T-helper 17 cell (primary cell): ENCODE data around the gene RAB3A. TPM values are rescaled to one million over a fixed set of nuclear protein-coding genes. Genes with fewer than 3 reads are reported as not detected.
A peak's percentile ranks its signal among the peaks of the same experiment; 100 is the strongest.

Experiments used
- ATAC-seq: fragments of 150-1000 bp; cut with Tn5 transposase; 2 replicates; pipeline ENCODE4 v1.10.0; 2021; ENCODE audit warnings: mild to moderate bottlenecking, moderate library complexity
- DNase-seq, 3 donors: peaks; one replicate each; pipeline versions ENCODE4 v3.0.0 to v3.0.0-alpha.2; 2020 to 2021
- H3K9me3 ChIP-seq: one replicate; pipeline ENCODE4 v1.7.0; 2013; ENCODE audit warnings: low read length, mild to moderate bottlenecking; ENCODE audit not compliant: control insufficient read depth, poor library complexity, severe bottlenecking
- H3K27ac Mint-ChIP-seq: one replicate; pipeline ENCODE4 v1.8.0; 2022; ENCODE audit warnings: mild to moderate bottlenecking, moderate library complexity, mixed read lengths
- H3K27me3 Mint-ChIP-seq: one replicate; pipeline ENCODE4 v1.8.0; 2022; ENCODE audit warnings: mixed read lengths
- H3K36me3 Mint-ChIP-seq: one replicate; pipeline ENCODE4 v1.8.0; 2022; ENCODE audit warnings: low read depth, mixed read lengths
- H3K4me1 Mint-ChIP-seq: one replicate; pipeline ENCODE4 v1.8.0; 2022; ENCODE audit warnings: mild to moderate bottlenecking, mixed read lengths
- H3K4me3 Mint-ChIP-seq: one replicate; pipeline ENCODE4 v1.8.0; 2022; ENCODE audit warnings: mild to moderate bottlenecking, moderate library complexity, mixed read lengths
- total RNA-seq, 4 donors: library from RNA in 2 of 4; stranded (reverse) in 2 of 4; gene quantifications; one replicate each; pipeline ENCODE4 v1.2.3 and lab custom pipeline; 2022 to 2026

The RAB3A gene, protein sequence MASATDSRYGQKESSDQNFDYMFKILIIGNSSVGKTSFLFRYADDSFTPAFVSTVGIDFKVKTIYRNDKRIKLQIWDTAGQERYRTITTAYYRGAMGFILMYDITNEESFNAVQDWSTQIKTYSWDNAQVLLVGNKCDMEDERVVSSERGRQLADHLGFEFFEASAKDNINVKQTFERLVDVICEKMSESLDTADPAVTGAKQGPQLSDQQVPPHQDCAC
- 10 to 100 TPM in 1 of 2 donors, 1 to 10 TPM in 1; 7.4 to 15.3 TPM for total RNA-seq
- total RNA-seq (lab: John Stamatoyannopoulos, UW): 0.81 to 2.6 reads per million in 2 donors

DNA sequence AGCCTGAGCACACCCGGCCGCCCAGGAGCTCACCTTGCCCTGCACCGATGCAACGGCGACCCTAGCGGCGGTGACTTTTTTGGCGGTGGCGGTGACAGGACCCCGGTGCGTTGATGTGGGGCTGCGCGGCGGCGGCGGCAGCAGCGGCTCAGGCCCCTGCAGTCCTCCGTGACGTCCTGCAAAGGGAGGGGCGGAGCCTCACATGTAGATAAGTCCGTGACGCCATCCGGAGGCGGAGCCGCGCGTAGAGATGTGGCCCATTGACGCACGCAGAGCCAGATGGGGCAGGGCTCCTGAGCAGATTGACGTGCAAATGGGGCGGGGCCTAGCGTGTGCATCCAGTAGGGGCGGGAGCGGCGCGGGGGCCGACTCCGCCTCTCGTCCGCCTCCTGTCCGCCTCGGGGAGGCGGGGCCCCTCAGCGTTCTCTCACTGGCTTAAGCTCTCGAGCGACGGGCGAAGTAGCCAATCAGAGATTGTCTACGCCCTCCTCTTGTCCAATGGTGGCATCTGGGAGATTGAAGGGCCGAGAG lies at the start of gene RAB3A:
TSS of gene RAB3A (minus strand) at position 180 of the 531 bp plus-strand sequence. CDS start 1,302 bp downstream, outside the sequence.
- Mint-ChIP-seq H3K36me3 (no peaks in the 10 kb centered on the region), H3K4me1 (peaks cover 20% of the 10 kb centered on the region), H3K27me3 (peaks cover 5% of the 10 kb centered on the region), H3K27ac (peak within 1 kb of the TSS; percentile 93), H3K4me3 (peak within 1 kb of the TSS; percentile 93)
- no peaks in the 10 kb centered on the region for H3K9me3 ChIP-seq
- ATAC-seq: peak; percentile 91
- peak; percentile 96 to 100 (median 99) for DNase-seq

- H3K27me3 Mint-ChIP-seq: peaks cover 23% of the 10 kb centered on the region
- H3K36me3 Mint-ChIP-seq: no peaks in the 10 kb centered on the region
- no peak overlapping the region for H3K27ac Mint-ChIP-seq
- H3K9me3 ChIP-seq: no peaks in the 10 kb centered on the region
- no peak for DNase-seq
- ATAC-seq: no peak
- no peak overlapping the region for H3K4me3 Mint-ChIP-seq
- H3K4me1 Mint-ChIP-seq: peaks cover 4% of the 10 kb centered on the region
These were observed 49.3 kb upstream of the RAB3A start for GRCh38 chr19:18253130-18253529.

DNA sequence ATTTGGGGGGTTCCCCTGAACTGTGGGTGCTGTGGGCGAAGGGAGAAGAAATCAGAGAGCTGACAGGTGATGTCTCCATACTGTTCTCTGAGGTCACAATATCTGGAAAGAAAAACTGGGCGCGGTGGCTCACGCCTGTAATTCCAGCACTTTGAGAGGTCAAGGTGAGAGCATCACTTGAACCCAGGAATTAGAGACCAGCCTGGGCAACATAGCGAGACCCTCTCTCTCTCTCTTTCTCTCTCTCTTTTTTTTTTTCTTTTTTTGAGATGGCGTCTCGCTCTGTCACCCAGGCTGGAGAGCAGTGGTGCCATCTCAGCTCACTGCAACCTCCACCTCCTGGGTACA lies 48.5 kb upstream of the RAB3A start:
- Mint-ChIP-seq H3K36me3 (no peaks in the 10 kb centered on the region), H3K27me3 (peaks cover 23% of the 10 kb centered on the region), H3K27ac (no peak overlapping the region)

DNA sequence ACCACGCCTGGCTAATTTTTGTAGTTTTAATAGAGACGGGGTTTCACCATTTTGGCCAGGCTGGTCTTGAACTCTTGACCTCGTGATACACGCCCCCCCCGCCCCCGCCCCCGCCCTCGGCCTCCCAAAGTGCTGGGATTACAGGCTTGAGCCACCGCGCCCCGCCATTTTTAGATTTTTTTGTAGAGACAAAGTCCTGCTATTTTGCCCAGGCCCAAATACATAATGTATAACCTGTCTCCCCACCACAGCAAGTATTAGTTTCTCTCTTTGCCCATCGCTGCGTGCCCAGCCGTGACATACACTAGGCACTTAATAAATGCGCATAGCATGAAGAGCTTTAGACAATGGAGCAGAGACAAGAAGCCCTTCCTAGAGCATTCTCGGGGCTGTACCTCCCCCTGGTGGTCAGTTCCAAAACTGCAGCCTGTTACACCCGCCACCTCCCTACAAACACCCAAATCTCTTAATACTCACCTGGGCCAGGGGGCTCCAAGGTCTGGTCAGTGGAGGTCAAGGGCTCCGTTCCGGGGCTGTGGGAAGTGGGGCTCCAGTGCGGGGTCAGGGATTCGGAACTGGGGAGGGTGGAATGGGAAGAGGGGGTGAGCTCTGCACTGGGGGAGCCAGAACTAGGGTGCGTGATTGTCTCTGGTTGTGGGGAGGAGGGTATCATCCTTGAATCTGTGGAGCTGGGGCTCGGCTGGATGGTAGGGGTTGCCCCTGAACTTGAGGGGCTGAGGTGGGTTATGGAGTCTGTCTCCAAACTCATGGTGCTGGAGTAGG lies 47.9 kb upstream of the RAB3A start:
- no peak overlapping the region for H3K27ac Mint-ChIP-seq
- peaks cover 23% of the 10 kb centered on the region for H3K27me3 Mint-ChIP-seq
- no peak overlapping the region for H3K4me3 Mint-ChIP-seq
- H3K4me1 Mint-ChIP-seq: peaks cover 4% of the 10 kb centered on the region
- no peaks in the 10 kb centered on the region for H3K9me3 ChIP-seq
- peak; percentile 82 for ATAC-seq
- H3K36me3 Mint-ChIP-seq: no peaks in the 10 kb centered on the region
- peak; percentile 57 to 75 (median 60) for DNase-seq

More for the DNA sequence above, 48.5 kb upstream of the RAB3A start:
- peaks cover 4% of the 10 kb centered on the region for H3K4me1 Mint-ChIP-seq
- DNase-seq (no peak), ATAC-seq (no peak)
- H3K9me3 ChIP-seq: no peaks in the 10 kb centered on the region
- H3K4me3 Mint-ChIP-seq: no peak overlapping the region

- Mint-ChIP-seq H3K4me1 (peaks cover 4% of the 10 kb centered on the region), H3K27ac (no peak overlapping the region)
These were observed 46.0 kb upstream of the RAB3A start for GRCh38 chr19:18249834-18250233.

GRCh38 chr19:18245297-18245696 lies 41.5 kb upstream of the RAB3A start:
- no peaks in the 10 kb centered on the region for H3K4me1 Mint-ChIP-seq
- ATAC-seq (no peak), DNase-seq (no peak)
- H3K27ac Mint-ChIP-seq: no peak overlapping the region
- H3K27me3 Mint-ChIP-seq: peaks cover 5% of the 10 kb centered on the region
- H3K36me3 Mint-ChIP-seq: no peaks in the 10 kb centered on the region
- H3K9me3 ChIP-seq: no peaks in the 10 kb centered on the region
- no peak overlapping the region for H3K4me3 Mint-ChIP-seq

More at GRCh38 chr19:18249834-18250233, 46.0 kb upstream of the RAB3A start:
- ATAC-seq (no peak), DNase-seq (no peak)
- no peak overlapping the region for H3K4me3 Mint-ChIP-seq
- H3K9me3 ChIP-seq: no peaks in the 10 kb centered on the region
- no peaks in the 10 kb centered on the region for H3K36me3 Mint-ChIP-seq
- H3K27me3 Mint-ChIP-seq: peaks cover 23% of the 10 kb centered on the region

- ATAC-seq (no peak), DNase-seq (no peak)
- H3K27ac Mint-ChIP-seq: no peak overlapping the region
- no peaks in the 10 kb centered on the region for H3K9me3 ChIP-seq
- H3K36me3 Mint-ChIP-seq: peaks cover 5% of the 10 kb centered on the region
- peaks cover 26% of the 10 kb centered on the region for H3K27me3 Mint-ChIP-seq
- no peak overlapping the region for H3K4me3 Mint-ChIP-seq
- H3K4me1 Mint-ChIP-seq: peaks cover 3% of the 10 kb centered on the region
These were observed 35.5 kb upstream of the RAB3A start for GRCh38 chr19:18239303-18239702.

DNA sequence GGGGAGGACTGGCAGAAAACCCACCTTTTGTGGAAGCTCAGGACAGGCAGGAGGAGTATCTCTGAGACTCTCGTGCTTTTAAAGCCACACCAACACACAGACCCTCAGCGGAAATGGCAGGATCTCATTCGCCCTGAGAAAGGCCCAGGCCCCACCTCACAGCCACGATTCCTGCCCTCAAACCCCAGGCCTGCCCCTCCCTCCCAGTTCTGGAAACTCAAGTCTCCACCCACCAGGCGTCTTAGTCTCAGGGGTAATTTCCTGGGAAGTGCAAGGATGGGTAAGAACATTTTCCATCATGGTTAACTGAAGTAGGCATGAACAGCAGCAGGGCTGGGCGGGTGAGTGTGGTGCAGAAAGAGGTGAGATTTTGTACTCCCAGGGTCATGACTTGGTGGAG lies 30.4 kb upstream of the RAB3A start:
- H3K27me3 Mint-ChIP-seq: peaks cover 59% of the 10 kb centered on the region
- no peak overlapping the region for H3K27ac Mint-ChIP-seq
- H3K4me1 Mint-ChIP-seq: peaks cover 3% of the 10 kb centered on the region
- DNase-seq (no peak), ATAC-seq (no peak)
- H3K4me3 Mint-ChIP-seq: no peak overlapping the region
- peaks cover 9% of the 10 kb centered on the region for H3K36me3 Mint-ChIP-seq
- H3K9me3 ChIP-seq: no peaks in the 10 kb centered on the region

DNA sequence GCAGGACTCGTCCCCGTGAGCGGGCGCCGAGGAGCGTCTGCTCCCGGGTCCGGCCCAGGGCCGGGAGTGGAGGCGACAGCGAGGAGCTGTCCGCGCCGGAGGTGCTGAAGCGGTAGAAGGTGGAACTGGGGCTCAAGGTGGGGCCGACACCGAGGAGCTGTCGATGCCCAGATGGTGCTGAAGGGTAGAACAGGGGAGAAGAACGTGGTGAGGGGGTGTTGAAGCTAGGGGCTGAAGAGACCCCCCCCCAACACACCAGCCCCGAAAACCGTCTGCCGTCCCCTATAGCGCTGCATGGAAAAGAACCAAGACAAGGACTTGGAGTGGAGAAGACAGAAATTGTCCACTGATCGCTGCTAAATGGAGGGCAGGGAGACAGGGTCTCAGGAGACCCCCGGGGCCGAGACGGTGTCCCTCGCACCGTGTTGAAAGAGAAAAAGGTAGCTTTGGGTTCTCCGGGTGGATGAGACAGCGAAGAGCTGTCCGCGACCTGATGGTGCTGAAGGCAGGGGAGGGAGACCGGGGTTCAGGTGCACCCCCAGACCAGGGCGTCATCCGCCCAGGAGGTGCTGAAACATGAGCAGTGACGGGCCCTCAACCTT lies 29.5 kb upstream of the RAB3A start:
- ATAC-seq (peak; percentile 59), DNase-seq (peak; percentile 28 to 45 (median 34))
- Mint-ChIP-seq H3K36me3 (peaks cover 9% of the 10 kb centered on the region), H3K4me3 (no peak overlapping the region), H3K4me1 (peaks cover 3% of the 10 kb centered on the region), H3K27ac (no peak overlapping the region), H3K27me3 (peaks cover 59% of the 10 kb centered on the region)
- H3K9me3 ChIP-seq: no peaks in the 10 kb centered on the region

DNA sequence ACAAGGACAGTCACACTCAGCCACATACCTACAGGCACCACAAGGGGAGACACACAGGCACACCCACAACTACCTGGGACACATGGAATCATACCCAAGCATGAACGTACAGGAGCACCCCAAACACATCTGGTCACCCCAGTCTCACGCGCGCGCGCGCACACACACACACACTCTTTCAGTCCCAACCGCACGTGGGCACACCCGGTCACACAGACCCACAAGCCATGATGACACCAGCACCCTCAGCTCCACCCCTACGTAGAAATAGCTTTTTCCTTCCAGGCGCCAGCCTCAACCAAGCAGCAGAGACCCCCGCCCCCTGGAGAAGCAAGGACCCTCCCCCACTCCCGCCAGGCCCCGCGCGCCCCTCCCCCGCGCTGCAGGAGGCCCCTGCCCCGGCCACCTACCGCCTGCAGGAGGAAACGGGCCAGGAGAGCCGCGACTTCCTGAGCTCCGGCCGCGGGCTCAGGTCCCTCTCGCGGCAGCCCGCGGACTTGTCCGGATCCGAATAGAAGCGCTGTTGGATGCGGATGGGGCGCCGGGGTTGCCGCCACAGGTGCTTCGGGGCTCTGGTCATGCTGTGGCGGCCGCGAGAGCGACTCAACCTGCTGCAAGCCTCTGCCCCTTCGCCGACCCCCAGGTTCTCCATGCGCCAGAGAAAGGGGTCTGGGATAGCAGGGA lies 28.8 kb upstream of the RAB3A start:
- Mint-ChIP-seq H3K4me1 (peaks cover 3% of the 10 kb centered on the region), H3K4me3 (no peak overlapping the region), H3K27ac (no peak overlapping the region), H3K36me3 (peaks cover 9% of the 10 kb centered on the region), H3K27me3 (peaks cover 64% of the 10 kb centered on the region)
- no peak for DNase-seq
- ATAC-seq: no peak
- H3K9me3 ChIP-seq: no peaks in the 10 kb centered on the region

- no peaks in the 10 kb centered on the region for H3K9me3 ChIP-seq
- Mint-ChIP-seq H3K4me1 (peaks cover 3% of the 10 kb centered on the region), H3K4me3 (no peak overlapping the region), H3K27ac (no peak overlapping the region), H3K36me3 (peaks cover 9% of the 10 kb centered on the region), H3K27me3 (peaks cover 70% of the 10 kb centered on the region)
- ATAC-seq (no peak), DNase-seq (no peak)
These were observed 27.9 kb upstream of the RAB3A start for GRCh38 chr19:18231775-18232174.

DNA sequence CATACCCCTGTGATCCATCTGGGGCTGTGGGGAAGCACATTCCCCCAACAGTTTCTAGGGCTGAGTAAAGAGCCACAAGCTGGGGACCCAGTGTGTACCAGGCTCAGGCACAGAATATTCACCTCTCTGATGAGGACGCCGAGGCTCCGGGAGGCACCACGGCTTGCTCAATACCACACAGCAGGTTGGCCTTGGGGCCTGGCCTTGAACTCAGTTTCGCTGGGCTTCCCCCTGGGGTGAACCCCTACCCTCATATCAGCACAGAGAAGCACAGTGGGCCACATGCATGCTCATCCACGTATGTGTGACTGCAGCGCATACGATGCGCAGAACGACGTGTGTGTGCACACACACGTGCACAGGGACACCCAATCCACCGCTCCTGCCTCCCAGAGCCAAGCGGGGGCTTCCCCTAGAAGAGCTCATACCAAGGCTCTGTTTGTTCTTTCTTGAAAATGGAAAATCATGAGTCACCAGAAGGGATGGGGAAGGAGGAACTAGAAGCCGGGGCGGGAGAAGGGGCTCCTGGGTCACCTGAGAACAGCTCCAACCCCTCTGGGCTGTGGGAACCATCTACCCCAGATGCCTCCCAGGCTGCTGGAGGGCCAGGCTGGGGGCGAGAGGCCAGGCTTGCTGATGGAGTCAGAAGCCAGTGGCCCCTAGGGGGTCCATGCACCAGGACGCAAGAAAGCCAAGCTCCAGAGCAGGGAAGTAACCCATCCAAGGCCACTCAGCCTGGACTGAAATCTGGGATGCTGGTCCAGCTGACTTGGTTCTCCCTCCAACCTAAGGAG lies 27.3 kb upstream of the RAB3A start:
- DNase-seq (no peak), ATAC-seq (no peak)
- H3K9me3 ChIP-seq: no peaks in the 10 kb centered on the region
- peaks cover 68% of the 10 kb centered on the region for H3K27me3 Mint-ChIP-seq
- H3K4me1 Mint-ChIP-seq: peaks cover 4% of the 10 kb centered on the region
- H3K4me3 Mint-ChIP-seq: no peak overlapping the region
- H3K36me3 Mint-ChIP-seq: peaks cover 9% of the 10 kb centered on the region
- H3K27ac Mint-ChIP-seq: no peak overlapping the region
